Ascending aorta (tissue), 2 donors: Measurements from ENCODE around the gene VPS33B. TPM values are rescaled to one million over a fixed set of nuclear protein-coding genes. Genes with fewer than 3 reads are reported as not detected.

Experiments used
- DNase-seq, 2 donors: peaks; one replicate each; pipeline ENCODE4 v3.0.0-alpha.2; 2019; ENCODE audit warnings: low spot score in 2 of 2
- H3K27ac ChIP-seq, 2 donors: fragments of 200-600 bp; sonication (generic); one replicate each; pipeline ENCODE4 v1.5.1; 2016 to 2017; ENCODE audit warnings: mild to moderate bottlenecking in 1 of 2
- H3K27me3 ChIP-seq: fragments of 200-600 bp; sonication (generic); one replicate; pipeline ENCODE4 v1.5.1; 2017
- H3K36me3 ChIP-seq, 2 donors: fragments of 200-600 bp; sonication (generic); one replicate each; pipeline ENCODE4 v1.5.1; 2016
- H3K4me1 ChIP-seq, 2 donors: fragments of 200-600 bp; sonication (generic); one replicate each; pipeline ENCODE4 v1.5.1; 2016 to 2017; ENCODE audit warnings: mild to moderate bottlenecking in 1 of 2
- H3K4me3 ChIP-seq, 2 donors: fragments of 200-600 bp; sonication (generic); one replicate each; pipeline ENCODE4 v1.5.1; 2016 to 2017; ENCODE audit warnings: mild to moderate bottlenecking in 1 of 2
- H3K9me3 ChIP-seq, 2 donors: fragments of 200-600 bp; sonication (generic); one replicate each; pipeline ENCODE4 v1.5.1; 2016
- CTCF ChIP-seq, 3 experiments: fragments of 200-600 bp in 2 of 3; fragments of 450-650 bp in 1 of 3; sonication (generic) in 2 of 3; IDR thresholded peaks; one replicate each; pipeline ENCODE4 v1.5.1; 2016 to 2019; ENCODE audit warnings: antibody characterized with exemption in 3 of 3, mild to moderate bottlenecking in 1 of 3, moderate library complexity in 1 of 3
- intact Hi-C: fragments of 100-400 bp; cut with DNase I; formaldehyde crosslinking; loops from one replicate; pipeline ENCODE4 v1.15.1; 2023
- total RNA-seq: library from RNA; depleted of rRNA; stranded (reverse); fragments of >200 nt; gene quantifications from one replicate; pipeline ENCODE4 v1.1.0, GENCODE V29; 2016

VPS33B gene
- total RNA-seq, 1 donor from 2014 or later: 0.53 TPM

GRCh38 chr15:90957031-90957790 lies 65.2 kb downstream of the VPS33B start:
- H3K27me3 ChIP-seq: no peaks in the 10 kb centered on the region
- H3K9me3 ChIP-seq: no peaks in the 10 kb centered on the region
- peaks cover 13 to 44% of the 10 kb centered on the region in 2 donors for H3K4me1 ChIP-seq
- intact Hi-C loops: loop anchor here (1.0 to 5.0 kb wide), 3 partner anchors 22 to 315 kb away; partner anchors contain the start of gene UNC45A
- H3K4me3 ChIP-seq: peak overlapping the region; percentile 50 to 73
- H3K36me3 ChIP-seq: peaks cover 15 to 16% of the 10 kb centered on the region in 2 donors
- no peak for DNase-seq
- no peak for TF ChIP-seq CTCF (IDR thresholded peaks at IDR 0.05)
- H3K27ac ChIP-seq: peak overlapping the region; percentile 71 to 91

- Histone ChIP-seq H3K9me3 (no peaks in the 10 kb centered on the region), H3K27me3 (no peaks in the 10 kb centered on the region), H3K36me3 (peaks cover 22% of the 10 kb centered on the region in 2 donors), H3K27ac (peak overlapping the region; percentile 71 to 91), H3K4me3 (peak overlapping the region; percentile 50 to 73), H3K4me1 (peaks cover 13 to 44% of the 10 kb centered on the region in 2 donors)
- TF ChIP-seq CTCF (IDR thresholded peaks at IDR 0.05): peak; percentile 91 to 97 (median 93)
- DNase-seq: peak in 1 of 2 donors; percentile 88
- intact Hi-C loops: loop anchor here (1.0 to 5.0 kb wide), 4 partner anchors 22 to 316 kb away; partner anchors contain the start of genes PRC1 and UNC45A
Measured at GRCh38 chr15:90956274-90957030, 65.9 kb downstream of the VPS33B start.

- Histone ChIP-seq H3K27ac (no peak overlapping the region), H3K4me1 (peaks cover 11 to 39% of the 10 kb centered on the region in 2 donors), H3K36me3 (peaks cover 29 to 30% of the 10 kb centered on the region in 2 donors), H3K27me3 (no peaks in the 10 kb centered on the region), H3K9me3 (no peaks in the 10 kb centered on the region), H3K4me3 (peak overlapping the region; percentile 75 to 80)
- intact Hi-C loops: loop anchor here (1.0 to 5.0 kb wide), 4 partner anchors 21 to 317 kb away; partner anchors contain the start of genes PRC1, UNC45A and VPS33B
- no peak for TF ChIP-seq CTCF (IDR thresholded peaks at IDR 0.05)
- DNase-seq: no peak
Measured at GRCh38 chr15:90955624-90956273, 66.6 kb downstream of the VPS33B start.

GRCh38 chr15:90954712-90955623 lies 67.4 kb downstream of the VPS33B start, which contains the start of gene RCCD1:
TSS of gene RCCD1 (plus strand) at chr15:90954884. CDS start at chr15:90956735, 1,851 bp downstream.
- intact Hi-C loops: loop anchor here (2.0 to 5.0 kb wide), 2 partner anchors 68 to 317 kb away; partner anchors contain the start of gene VPS33B
- H3K36me3 ChIP-seq: peaks cover 36 to 37% of the 10 kb centered on the region in 2 donors
- peak; percentile 84 to 97 for DNase-seq
- H3K4me1 ChIP-seq: peaks cover 5 to 31% of the 10 kb centered on the region in 2 donors
- H3K4me3 ChIP-seq: peak within 1 kb of the TSS; percentile 75 to 80
- H3K9me3 ChIP-seq: no peaks in the 10 kb centered on the region
- no peaks in the 10 kb centered on the region for H3K27me3 ChIP-seq
- peak in 1 of 3 experiments; percentile 6 for TF ChIP-seq CTCF (IDR thresholded peaks at IDR 0.05)
- peak within 1 kb of the TSS; percentile 82 to 96 for H3K27ac ChIP-seq
